GM18909 (cell line): ENCODE data around the gene DDX27.
"Not testable (repeated sequence)": the region's sequence is repeated elsewhere in the genome, so short reads cannot be mapped to it uniquely, and the experiment has no call there.

Experiments
- ATAC-seq: cut with Tn5 transposase; IDR thresholded peaks from one replicate; pipeline ENCODE4 v1.9.1; 2021; ENCODE audit warnings: mild to moderate bottlenecking; ENCODE audit not compliant: unreplicated experiment, poor library complexity

DDX27 gene

GRCh38 chr20:49219091-49219923, at the start of gene DDX27:
Gene DDX27 (plus strand): TSS chr20:49219416. CDS start chr20:49219449, 33 bp downstream.
- peak; percentile 86 for ATAC-seq

- ATAC-seq, result no peak
Observed at GRCh38 chr20:49169547-49169946, 49.7 kb upstream of the DDX27 start.

GRCh38 chr20:49170714-49171113, 48.5 kb upstream of the DDX27 start:
- no peak for ATAC-seq

GRCh38 chr20:49171909-49172308, 47.3 kb upstream of the DDX27 start:
- ATAC-seq, result no peak

- peak; percentile 61 for ATAC-seq
Observed at GRCh38 chr20:49172413-49172812, 46.8 kb upstream of the DDX27 start.

- ATAC-seq, result no peak
Observed at GRCh38 chr20:49174183-49174582, 45.0 kb upstream of the DDX27 start.

- peak; percentile 74 for ATAC-seq
Observed at GRCh38 chr20:49179368-49180277, 39.6 kb upstream of the DDX27 start.

GRCh38 chr20:49181265-49181877, 37.8 kb upstream of the DDX27 start:
- ATAC-seq, result no peak

- ATAC-seq, result no peak
Observed at GRCh38 chr20:49183444-49183843, 35.8 kb upstream of the DDX27 start.

- ATAC-seq, result not testable (repeated sequence)
Observed at GRCh38 chr20:49184084-49184501, 35.1 kb upstream of the DDX27 start.

GRCh38 chr20:49184691-49185070, 34.5 kb upstream of the DDX27 start:
- no peak for ATAC-seq

- ATAC-seq, result no peak
Observed at GRCh38 chr20:49185071-49185761, 34.0 kb upstream of the DDX27 start.

- no peak for ATAC-seq
Observed at GRCh38 chr20:49186535-49187329, 32.5 kb upstream of the DDX27 start.

GRCh38 chr20:49187330-49187850, 31.8 kb upstream of the DDX27 start:
- ATAC-seq, result no peak

- peak; percentile 90 for ATAC-seq
Observed at GRCh38 chr20:49187851-49188641, 31.2 kb upstream of the DDX27 start, which contains the start of gene STAU1. Gene STAU1 (minus strand): TSS chr20:49188334. CDS start chr20:49166201, 22,133 bp downstream.

GRCh38 chr20:49192944-49193518, 26.2 kb upstream of the DDX27 start:
- not testable (repeated sequence) for ATAC-seq

- no peak for ATAC-seq
Observed at GRCh38 chr20:49199729-49200293, 19.4 kb upstream of the DDX27 start.

- no peak for ATAC-seq
Observed at GRCh38 chr20:49203011-49203410, 16.2 kb upstream of the DDX27 start.
